GM11168 (cell line): ENCODE results near the gene ACVRL1.

Source experiments
- in situ Hi-C: fragments of 300-500 bp; cut with MboI; formaldehyde crosslinking; loops from one replicate; pipeline ENCODE4 v1.12.0; 2022; ENCODE audit warnings: low sequenced_read_pairs; ENCODE audit not compliant: unreplicated experiment

ACVRL1 gene

DNA sequence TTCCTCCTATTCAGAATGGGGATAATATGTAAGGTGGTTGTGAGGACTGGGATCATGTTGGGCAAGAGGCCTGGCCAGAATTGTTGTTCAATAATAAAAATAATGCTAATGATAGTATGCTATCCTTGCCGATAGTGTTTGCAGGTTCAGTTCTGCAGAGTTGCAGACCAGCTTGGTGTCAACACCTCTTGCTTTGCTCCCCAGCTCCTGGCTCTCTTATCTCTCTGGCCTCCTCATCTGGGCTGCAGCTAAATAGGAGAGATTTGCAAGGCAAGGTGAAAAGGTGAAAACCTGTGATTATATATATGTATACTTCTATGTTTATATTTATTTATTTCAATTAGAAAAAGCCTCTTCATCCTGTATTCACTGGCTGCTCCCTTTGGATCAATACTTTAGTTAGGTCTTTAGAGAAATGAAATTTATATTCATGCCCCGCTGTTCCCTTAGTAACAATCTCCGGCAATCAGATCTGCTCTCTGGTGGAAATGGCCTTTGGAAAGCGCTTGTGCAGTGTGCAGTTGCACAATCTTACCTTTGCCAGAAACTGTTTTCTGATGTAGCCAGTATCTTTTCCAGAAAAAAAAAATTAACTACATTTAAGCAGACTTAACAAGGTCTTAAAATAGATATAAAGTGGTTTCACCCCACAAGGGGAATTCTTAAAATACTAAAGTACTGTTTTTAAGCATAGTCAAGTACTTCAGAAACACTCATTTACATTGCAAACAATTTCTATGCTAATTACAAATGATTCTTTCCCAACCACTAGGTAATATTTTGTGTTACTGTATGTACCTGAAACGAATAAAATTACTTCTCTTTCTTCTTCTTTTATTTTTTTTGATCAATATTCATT is 25.1 kb downstream of the ACVRL1 start:
- in situ Hi-C loops: no loop called here

DNA sequence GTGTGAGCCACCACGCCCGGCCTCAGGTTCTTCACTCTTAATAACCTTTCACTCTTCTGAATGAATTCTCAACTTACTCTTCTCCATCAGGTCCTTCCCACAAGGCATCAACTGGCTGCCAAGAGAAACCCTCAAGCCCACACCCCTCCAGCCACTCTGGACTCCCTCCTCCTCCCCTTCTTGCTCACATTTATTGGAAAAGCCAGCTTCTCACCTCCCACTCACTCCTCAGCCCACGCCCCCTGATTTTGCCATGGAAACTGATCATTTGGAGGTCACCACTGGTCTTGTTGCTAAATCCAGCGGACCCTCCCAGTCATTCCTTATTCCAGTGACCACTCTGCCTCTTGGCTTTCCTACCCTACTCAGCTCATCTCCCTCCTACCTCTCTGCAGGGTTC is 26.8 kb downstream of the ACVRL1 start:
- in situ Hi-C loops: no loop called here

- in situ Hi-C loops: no loop called here
Observed at GRCh38 chr12:51937926-51938325, 30.6 kb downstream of the ACVRL1 start.

DNA sequence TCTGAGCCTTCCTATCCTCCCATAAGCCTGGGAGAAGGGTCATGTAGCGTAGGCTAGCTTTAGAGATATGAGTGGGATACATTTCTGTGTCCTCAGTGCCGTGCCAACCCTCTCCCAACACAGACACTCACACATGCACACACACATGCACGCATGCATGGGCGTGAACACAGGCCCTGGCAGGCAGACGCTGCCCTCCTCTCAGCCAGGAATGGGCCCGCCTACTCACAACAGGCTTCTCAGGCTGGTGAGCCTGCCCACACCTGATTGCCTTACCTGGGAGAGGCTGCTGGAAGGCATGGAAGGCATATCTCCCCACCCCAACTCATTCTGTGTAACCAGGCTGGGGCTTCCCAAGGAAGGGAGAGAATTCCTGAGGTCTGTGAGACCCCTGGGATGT is 31.4 kb downstream of the ACVRL1 start:
- in situ Hi-C loops: no loop called here

DNA sequence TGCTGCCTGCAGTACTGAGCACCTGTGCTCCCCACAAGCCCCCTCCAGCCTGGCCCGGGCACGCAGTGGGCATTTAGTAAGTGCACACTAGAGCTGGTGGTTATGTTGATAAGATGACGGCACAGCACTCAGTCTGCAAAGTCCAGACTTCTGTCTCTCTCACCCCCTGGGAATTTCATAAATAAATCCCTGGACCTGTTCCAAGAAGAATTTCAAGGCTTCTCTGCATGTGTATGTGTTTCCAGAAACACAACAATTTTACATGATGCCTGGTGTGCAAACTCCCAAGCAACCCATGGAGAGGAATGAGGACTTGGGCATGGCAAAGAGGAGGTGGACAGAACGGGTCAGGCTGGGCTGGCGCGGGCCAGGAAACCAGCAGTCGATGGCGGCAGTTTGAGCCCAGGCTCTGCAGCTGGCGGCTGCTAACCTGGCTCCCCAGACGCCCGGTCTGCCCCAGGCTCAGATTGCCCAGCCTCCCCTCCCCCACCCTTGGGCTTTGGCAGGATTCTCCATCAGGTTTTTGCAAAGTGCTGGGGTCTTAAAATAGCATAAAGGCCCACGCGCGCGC is 33.8 kb downstream of the ACVRL1 start:
- in situ Hi-C loops: no loop called here

GRCh38 chr12:51941604-51942003 is 34.3 kb downstream of the ACVRL1 start:
- in situ Hi-C loops: no loop called here

GRCh38 chr12:51942056-51942455 is 34.8 kb downstream of the ACVRL1 start:
- in situ Hi-C loops: no loop called here

DNA sequence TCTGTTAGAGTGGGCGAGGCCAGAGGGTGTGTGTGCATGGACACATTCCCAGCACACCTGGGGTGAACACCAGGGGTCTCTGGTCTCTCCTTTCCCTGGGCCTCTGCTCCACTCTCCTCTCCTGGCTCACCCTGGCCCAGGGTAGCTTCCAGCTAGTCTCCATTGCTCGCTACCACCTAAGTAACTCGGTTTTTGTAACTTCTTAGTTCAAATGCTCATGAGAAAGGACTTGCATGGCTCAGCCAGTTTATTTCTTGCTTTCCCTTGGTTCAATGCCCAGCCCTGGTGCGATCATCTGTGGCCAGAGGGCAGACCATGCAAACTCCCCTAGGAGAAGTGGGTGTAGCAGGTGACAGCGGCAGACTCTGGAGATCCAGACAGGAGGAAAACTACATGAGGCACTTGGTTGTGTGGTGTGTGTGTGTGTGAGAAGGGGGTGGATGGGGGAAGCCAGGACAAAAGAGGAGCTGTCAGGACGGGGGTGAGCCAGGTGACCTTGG is 35.2 kb downstream of the ACVRL1 start:
- in situ Hi-C loops: no loop called here

DNA sequence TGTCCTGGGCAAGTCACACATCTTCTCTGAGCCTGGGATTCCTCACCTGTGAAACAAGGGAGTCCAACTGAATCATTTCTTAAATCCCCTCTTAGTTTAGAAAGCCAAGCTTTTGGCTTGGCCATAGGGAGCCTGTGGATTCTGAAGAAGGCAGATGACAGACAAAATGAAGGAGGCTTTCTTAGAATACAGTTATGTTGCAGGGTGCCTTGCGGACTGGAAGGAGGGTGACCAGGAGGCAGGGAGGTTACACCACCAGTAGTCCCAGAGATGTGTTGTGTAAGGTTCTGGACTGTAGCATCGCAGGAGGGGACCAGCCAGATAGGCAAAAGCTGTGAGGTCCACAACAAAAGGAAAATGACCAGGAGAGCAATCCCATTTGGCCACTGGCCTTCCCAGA is 36.0 kb downstream of the ACVRL1 start:
- in situ Hi-C loops: no loop called here

DNA sequence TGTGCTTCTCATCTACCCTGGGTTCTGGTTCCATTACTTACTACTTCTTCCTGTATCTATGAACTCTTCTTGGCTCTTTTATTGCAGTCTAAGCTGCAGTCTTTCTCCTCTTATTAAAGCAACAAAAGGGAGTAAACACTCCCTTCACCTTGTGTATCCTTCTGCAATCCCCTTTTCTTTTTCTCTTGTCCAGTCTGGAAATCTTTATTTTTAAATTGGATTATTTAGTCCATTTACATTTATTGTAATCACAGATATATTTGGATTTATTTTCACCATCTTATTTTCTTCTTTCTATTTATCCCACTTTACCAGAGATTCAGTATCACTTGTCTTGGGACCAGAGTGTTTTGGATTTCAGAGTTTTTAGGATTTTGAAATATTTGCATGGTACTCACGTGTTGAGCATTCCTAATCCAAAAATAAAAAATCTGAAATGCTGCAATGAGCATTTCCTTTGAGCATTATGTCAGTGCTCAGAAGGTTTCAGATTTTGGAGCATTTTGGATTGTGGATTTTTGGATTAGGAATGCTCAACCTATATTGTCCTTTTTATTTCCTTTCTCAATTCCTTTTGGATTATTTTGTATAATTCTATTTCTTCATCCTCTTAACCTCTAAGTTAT is 37.4 kb downstream of the ACVRL1 start:
- in situ Hi-C loops: no loop called here

GRCh38 chr12:51947246-51947996 is 40.1 kb downstream of the ACVRL1 start:
- in situ Hi-C loops: no loop called here

DNA sequence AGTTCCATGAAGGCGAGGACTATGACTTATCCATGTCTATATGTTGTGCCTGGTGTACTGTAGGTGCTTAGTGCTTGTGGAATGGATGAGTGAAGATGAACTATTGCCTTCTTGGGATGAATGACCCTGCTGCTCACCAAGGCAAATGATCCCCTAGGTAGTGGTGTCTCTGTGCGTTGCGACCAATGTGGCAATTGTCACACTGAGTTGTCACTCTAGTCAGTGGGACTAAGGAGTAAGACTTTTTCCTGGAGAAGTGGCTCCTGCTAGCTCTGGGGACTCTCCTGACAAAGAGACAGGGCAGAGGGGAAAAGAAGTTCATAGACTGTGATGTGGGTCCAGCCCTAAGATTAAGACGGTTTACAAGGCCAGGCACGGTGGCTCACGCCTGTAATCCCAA is 40.8 kb downstream of the ACVRL1 start:
- in situ Hi-C loops: no loop called here

GRCh38 chr12:51949342-51950030 is 42.2 kb downstream of the ACVRL1 start:
- in situ Hi-C loops: no loop called here

DNA sequence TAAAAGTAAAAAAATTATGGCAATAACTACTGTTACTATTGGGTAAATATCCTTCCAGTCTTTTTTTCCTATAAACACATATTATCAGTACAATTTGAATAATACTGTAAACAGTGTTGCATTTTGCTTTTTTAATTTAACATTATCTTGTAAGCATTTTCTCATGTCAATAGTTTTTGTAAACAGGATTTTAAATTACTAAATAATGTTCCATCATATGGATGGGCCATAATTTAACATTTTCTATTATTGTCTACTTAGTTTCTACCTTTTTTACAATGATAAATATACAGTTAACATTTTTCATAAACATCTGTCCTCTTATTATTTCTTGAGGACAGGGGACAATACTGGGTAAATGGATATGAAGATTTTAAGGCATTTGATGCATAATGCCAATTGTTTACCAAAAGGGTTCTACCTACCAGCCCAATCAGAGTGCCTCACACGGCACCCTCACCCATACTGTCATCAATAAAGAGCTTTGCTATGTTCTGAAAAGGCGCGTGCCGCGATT is 43.4 kb downstream of the ACVRL1 start:
- in situ Hi-C loops: no loop called here

GRCh38 chr12:51951199-51951842 is 44.0 kb downstream of the ACVRL1 start, which contains the start of gene ACVR1B:
TSS of gene ACVR1B (plus strand) at chr12:51951699. CDS start at chr12:51951744, 45 bp downstream.
- in situ Hi-C loops: no loop called here

DNA sequence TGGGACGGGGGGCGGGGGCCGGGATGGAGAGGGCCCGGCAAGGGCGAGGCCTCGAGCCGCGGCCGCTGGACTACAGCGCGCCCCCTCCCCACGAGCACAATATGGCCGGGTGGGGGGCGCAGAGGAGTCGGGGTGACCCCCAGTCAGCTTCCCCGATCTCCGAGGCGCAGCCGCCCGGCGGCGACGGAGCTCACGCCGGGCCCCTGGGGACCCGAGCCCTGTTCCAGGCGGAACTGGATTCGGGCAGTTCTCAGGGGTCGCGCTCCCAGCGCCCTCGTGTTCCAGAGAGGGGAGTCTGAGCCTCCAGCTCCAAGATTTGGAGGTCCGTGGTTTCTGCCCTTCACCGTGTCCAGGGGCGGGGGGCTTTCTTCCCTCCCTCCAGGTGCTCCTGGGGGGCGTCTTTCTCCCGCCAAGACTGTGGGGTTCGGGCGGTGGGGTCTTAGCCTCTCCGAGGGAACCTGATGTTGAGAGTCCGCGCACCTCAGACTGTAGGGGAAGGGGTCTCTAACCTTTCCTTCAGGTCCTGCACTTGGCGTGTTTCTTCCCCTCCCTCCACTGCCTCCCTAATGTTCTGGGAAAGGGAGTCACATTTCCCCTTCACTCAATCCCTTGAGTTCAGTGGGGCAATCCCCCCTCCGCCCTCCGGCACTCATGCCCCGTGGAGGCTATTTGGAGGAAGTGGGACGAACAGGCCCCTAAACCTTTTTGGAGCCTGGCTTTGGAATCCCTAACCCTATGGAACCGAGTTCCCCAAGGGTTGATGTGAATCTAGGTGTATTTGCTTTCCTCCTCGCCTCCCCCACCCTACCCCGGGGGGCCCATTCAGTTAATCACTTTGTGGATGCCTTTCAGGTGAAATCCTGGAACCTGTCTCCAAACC is 44.8 kb downstream of the ACVRL1 start:
- in situ Hi-C loops: no loop called here

DNA sequence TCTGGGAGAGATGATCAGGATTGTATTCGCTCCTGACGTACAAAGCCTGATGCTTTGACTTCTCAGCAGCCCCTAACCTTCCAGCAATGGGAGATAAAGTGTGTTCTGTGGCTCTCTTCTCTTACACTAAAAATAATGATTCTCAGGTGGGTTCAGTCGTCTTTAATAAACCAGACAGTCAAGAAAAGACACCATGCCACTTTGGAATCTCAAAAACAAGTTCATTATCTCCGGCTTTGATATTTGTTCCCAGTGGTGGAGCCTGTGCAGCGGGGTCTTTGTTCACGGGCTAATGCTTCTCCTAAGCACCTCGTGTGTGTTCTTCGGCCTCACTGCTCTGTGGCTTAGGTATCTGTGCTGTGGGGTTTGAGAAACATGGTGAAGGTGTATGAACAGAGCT is 45.8 kb downstream of the ACVRL1 start:
- in situ Hi-C loops: no loop called here

DNA sequence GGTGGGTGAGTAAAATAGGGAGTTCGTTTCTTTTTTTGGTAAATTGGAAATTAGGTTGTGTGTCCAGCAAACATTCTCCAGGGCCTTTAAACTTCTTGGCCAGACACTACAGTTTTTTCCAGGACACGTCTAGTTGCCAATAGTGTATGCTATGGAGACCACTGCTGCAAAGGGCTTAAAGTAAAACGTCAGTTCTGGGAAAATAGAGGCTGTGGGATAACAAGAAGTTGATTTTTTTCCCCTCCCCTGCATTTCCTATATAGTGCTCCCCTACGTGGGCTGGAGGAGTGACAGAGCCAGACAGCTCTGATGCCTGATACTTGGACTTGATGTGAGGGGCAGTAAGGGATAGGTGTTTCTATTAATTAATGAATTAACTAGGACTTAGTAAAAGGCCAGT is 46.6 kb downstream of the ACVRL1 start:
- in situ Hi-C loops: no loop called here
